AG04450 (cell line): ENCODE measurements around the gene CRYGB. TPM values are rescaled to one million over a fixed set of nuclear protein-coding genes. Genes with fewer than 3 reads are reported as not detected.

Experiments
- CTCF ChIA-PET: fragments of 300-600, 350-600 bp; formaldehyde crosslinking; extraction: SDS; loops from one replicate; lab custom pipeline; 2022; ENCODE audit warnings: antibody characterized with exemption, inconsistent platforms; lab: Charles Lee
- POLR2A ChIA-PET: fragments of 350-600 bp; formaldehyde crosslinking; extraction: SDS; loops from one replicate; lab custom pipeline; 2021; ENCODE audit warnings: antibody characterized with exemption, inconsistent platforms; lab: Yijun Ruan, JAX
- DNase-seq: peaks from one replicate; pipeline ENCODE4 v3.0.0-alpha.2; 2011; ENCODE audit warnings: low read depth, low spot score
- H3K27ac ChIP-seq: one replicate; pipeline ENCODE4 v1.5.1; 2012; ENCODE audit warnings: low read depth, low read length, control low read depth
- H3K27me3 ChIP-seq: one replicate; pipeline ENCODE4 v1.6.0; 2012; ENCODE audit warnings: low read length; ENCODE audit not compliant: control insufficient read depth, insufficient read depth
- H3K4me3 ChIP-seq: 2 replicates; pipeline ENCODE4 v1.5.1; 2011; ENCODE audit warnings: mild to moderate bottlenecking, low read depth, low read length, control low read depth
- H3K9me3 ChIP-seq: 2 replicates; pipeline ENCODE4 v1.5.1; 2012; ENCODE audit warnings: low read length; ENCODE audit not compliant: control insufficient read depth, insufficient read depth
- polyA minus RNA-seq: library from RNA; depleted of rRNA, polyadenylated mRNA; stranded (reverse); fragments of >200 nt; gene quantifications from 2 replicates; pipeline ENCODE4 v1.2.3, GENCODE V29; 2011; rRNA and poly(A)+ RNA removed
- polyA plus RNA-seq: library from polyadenylated mRNA; depleted of rRNA; stranded (reverse); fragments of >200 nt; gene quantifications from 2 replicates; pipeline ENCODE4 v1.2.3, GENCODE V29; 2011; rRNA removed
- TF ChIP-seq, protein P1 (sequence below): IDR thresholded peaks from 2 replicates; pipeline ENCODE4 v1.5.1; 2011; ENCODE audit warnings: low read depth, low read length, control low read depth, inconsistent platforms

The CRYGB gene, protein sequence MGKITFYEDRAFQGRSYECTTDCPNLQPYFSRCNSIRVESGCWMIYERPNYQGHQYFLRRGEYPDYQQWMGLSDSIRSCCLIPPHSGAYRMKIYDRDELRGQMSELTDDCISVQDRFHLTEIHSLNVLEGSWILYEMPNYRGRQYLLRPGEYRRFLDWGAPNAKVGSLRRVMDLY
- polyA plus RNA-seq (not detected in 2 replicates), polyA minus RNA-seq (not detected in 2 replicates)

GRCh38 chr2:208146006-208146405 is at the start of gene CRYGB:
TSS of gene CRYGB (minus strand) at chr2:208146158. CDS start at chr2:208146120, 38 bp downstream.
- H3K4me3 ChIP-seq, result no peak within 1 kb of the TSS
- no peak within 1 kb of the TSS for H3K27ac ChIP-seq
- ChIA-PET POLR2A (no interaction called here), CTCF (interaction anchor here (0.7 kb wide), 1 partner anchor 29 kb away, joined by 4 read pairs; no protein-coding TSS in a partner anchor)
- DNase-seq, result no peak
- H3K9me3 ChIP-seq, result no peaks in the 10 kb centered on the region
- peaks cover 3% of the 10 kb centered on the region for H3K27me3 ChIP-seq
- TF ChIP-seq, protein P1, sequence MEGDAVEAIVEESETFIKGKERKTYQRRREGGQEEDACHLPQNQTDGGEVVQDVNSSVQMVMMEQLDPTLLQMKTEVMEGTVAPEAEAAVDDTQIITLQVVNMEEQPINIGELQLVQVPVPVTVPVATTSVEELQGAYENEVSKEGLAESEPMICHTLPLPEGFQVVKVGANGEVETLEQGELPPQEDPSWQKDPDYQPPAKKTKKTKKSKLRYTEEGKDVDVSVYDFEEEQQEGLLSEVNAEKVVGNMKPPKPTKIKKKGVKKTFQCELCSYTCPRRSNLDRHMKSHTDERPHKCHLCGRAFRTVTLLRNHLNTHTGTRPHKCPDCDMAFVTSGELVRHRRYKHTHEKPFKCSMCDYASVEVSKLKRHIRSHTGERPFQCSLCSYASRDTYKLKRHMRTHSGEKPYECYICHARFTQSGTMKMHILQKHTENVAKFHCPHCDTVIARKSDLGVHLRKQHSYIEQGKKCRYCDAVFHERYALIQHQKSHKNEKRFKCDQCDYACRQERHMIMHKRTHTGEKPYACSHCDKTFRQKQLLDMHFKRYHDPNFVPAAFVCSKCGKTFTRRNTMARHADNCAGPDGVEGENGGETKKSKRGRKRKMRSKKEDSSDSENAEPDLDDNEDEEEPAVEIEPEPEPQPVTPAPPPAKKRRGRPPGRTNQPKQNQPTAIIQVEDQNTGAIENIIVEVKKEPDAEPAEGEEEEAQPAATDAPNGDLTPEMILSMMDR, result no peak

DNA sequence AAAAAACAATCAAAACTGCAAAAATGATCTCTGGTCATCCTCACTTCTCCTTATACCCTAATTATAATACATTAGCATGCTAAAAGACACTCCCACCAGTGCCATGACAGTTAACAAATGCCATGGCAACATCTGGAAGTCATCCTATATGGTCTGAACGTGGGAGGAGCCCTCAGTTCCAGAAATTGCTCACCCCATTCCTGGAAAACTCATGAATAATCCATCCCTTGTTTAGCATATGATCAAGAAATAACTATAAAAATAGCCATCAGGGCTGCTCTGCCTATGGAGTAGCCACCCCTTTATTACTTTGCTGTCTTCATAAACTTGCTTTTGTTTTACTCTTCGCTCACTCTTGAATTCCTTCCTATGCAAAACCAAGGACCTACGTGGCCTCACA is 49.6 kb upstream of the CRYGB start:
- ChIA-PET POLR2A (no interaction called here), CTCF (interaction anchor here (1.8 kb wide), 1 partner anchor 20 kb away, joined by 7 read pairs; no protein-coding TSS in a partner anchor)
- H3K27me3 ChIP-seq, result no peaks in the 10 kb centered on the region
- TF ChIP-seq, protein P1, result no peak
- no peaks in the 10 kb centered on the region for H3K9me3 ChIP-seq
- H3K4me3 ChIP-seq, result no peak overlapping the region
- DNase-seq, result no peak
- H3K27ac ChIP-seq, result no peak overlapping the region

- CTCF ChIA-PET, result interaction anchor here (6.3 kb wide), 1 partner anchor 17 kb away, joined by 46 read pairs; no protein-coding TSS in a partner anchor
- Histone ChIP-seq H3K9me3 (no peaks in the 10 kb centered on the region), H3K4me3 (no peak overlapping the region), H3K27me3 (no peaks in the 10 kb centered on the region), H3K27ac (no peak overlapping the region)
- no peak for DNase-seq
- POLR2A ChIA-PET, result no interaction called here
- TF ChIP-seq, protein P1, result no peak
Measured at GRCh38 chr2:208192611-208193236, 46.8 kb upstream of the CRYGB start.

- CTCF ChIA-PET, result interaction anchor here (6.3 kb wide), 1 partner anchor 14 kb away, joined by 46 read pairs; no protein-coding TSS in a partner anchor
- TF ChIP-seq, protein P1, result no peak
Measured at GRCh38 chr2:208189810-208190503, 44.0 kb upstream of the CRYGB start, which contains the start of gene C2orf80. TSS of gene C2orf80 (minus strand) at chr2:208190030. CDS start at chr2:208186986, 3,044 bp downstream.

More at GRCh38 chr2:208189810-208190503, 44.0 kb upstream of the CRYGB start, which contains the start of gene C2orf80:
- POLR2A ChIA-PET, result no interaction called here
- H3K9me3 ChIP-seq, result no peaks in the 10 kb centered on the region
- H3K27me3 ChIP-seq, result peaks cover 7% of the 10 kb centered on the region
- no peak within 1 kb of the TSS for H3K4me3 ChIP-seq
- H3K27ac ChIP-seq, result no peak within 1 kb of the TSS
- DNase-seq, result no peak
